NCI-H146 treated with DMSO at 0.1 percent for 48 hours (cell line): ENCODE measurements around the gene DCAF5.

ENCODE experiments used
- DNase-seq: peaks from one replicate; lab custom pipeline; 2025; ENCODE audit not compliant: unreplicated experiment; lab: John Stamatoyannopoulos, UW

The DCAF5 gene

DNA sequence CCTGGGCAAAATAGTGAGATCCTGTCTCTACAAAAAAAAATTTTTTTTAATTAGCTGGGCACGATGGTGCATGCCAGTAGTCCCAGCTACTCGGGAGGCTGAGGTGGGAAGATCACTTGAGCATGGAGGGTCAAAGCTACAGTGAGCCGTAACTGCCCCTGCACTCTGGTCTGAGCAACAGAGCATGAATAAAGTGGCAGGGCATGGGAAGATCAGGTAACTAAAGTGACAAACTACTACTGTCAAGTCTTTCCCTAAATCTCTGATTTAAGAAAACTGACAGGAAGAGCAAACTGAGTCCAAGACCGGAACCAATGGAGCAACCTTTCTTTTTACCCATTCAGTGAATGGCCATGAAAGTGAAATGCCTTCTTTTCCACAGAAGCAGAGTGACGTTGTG, 10.8 kb downstream of the DCAF5 start:
- no peak for DNase-seq

GRCh38 chr14:69141550-69141949, 11.4 kb downstream of the DCAF5 start:
- DNase-seq: no peak

DNA sequence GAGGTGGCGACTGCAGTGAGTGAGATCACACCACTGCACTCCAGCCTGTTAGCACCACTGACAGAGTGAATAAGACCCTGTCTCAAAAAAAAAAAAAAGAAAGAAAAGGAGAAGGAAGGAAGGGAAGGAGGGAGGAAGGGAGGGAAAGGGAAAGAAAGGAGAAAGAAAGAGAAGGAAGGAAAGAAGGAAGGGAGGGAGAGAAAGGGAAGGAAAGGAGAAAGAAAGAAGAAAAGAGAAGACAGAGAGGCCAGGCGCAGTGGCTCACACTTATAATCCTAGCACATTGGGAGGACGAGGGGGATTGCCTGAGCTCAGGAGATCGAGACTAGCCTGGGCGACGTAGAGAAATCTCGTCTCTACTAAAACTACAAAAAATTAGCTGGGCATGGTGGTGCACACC, 13.2 kb downstream of the DCAF5 start:
- no peak for DNase-seq

- no peak for DNase-seq
Observed at GRCh38 chr14:69137843-69138535, 14.9 kb downstream of the DCAF5 start.

DNA sequence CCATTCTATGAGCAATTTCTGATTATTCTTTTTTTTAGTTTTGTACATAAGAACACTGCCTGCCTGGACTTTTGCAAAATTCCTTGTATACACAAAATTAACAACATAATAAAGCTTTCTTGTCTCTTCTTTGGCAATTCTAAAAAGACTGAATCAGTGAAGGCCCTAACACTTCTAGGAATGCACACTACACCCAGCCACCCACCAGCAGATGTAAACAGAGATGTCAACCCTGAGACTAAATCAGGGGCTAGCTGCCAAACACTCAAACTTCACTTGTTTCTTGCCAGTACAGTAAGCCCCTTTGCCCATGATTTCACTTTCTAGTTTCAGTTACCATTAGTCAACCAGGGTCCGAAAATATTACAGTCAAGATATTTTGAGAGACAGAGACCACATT, 15.5 kb downstream of the DCAF5 start:
- DNase-seq: no peak

DNA sequence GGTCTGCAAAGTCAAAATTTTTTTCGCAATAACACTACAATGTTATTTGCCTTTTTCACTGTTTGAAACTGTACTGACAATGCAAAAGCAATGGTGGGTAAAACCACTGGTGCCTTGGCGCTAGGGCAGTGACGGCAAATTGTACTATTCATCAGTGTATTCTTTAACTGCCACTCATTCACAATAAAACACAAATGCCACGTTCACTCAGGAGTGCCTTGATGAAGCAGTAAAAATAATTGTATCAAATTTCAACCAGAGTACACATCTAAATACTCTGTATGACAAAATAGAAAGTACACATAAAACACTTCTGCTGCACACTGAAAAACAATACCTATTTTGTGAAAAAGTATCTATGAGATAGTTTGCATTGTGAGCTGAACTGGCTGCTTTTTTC, 17.8 kb downstream of the DCAF5 start:
- DNase-seq: no peak

DNA sequence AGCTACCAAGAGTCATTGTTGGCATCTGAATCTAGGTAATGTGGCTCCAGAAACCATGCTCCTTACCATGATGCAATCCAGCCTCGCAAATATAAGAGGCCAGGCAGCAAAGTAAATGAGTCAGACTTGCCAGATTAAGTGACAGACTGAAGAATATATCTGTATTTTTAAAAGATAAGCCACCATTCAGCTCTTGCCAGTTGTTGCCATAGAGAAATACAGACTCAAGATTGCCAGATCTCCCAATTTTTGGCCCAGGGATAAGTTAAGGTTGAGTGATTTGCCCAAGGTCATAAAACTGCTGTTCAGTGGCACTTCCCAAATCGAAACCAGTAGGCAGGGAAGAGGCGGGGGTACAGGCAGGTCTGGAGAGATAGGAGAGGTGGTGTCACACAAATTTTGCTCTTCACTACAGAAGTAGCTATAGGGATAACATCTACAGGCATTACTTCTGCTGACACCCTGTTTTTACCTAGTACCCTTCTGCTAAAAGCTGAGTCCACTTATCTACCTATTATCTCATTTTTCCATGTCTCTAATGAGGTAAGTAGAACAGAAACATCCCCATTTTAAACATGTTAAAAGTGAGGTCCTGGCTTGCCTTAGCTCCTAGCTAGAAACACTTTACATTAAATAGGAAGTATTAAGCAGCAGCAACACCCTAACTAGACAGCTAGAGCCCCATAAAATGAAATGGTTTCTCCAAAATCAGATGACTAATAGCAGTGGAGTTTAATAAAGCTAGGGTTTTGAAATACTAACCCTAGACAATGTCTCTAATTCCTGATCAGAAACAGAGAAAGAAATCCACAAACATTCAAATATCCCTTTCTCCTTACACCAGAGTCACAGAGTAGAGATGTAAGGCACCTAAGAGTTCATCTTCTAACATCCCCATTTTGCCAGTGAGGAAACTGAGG, 19.5 kb downstream of the DCAF5 start:
- DNase-seq: no peak

- no peak for DNase-seq
Observed at GRCh38 chr14:69132513-69133181, 20.3 kb downstream of the DCAF5 start.

DNA sequence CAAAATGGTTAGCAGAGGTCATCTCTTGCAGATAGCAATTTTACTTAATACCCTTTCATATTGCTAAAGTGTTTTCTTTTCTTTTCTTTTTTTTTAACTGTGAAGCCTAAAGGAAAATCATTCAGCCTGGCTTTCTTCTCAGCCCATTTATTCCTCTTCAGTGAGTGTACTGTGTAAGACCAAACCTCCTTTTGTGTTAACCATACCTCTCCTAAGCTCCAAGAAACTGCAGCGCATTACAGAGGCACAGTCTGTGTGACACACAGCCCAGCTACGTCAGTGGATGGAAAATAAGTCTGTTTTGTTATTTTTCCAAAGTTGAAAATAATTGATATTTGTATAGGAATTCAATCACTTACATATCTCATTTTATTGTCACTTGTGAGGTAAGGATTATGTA, 21.7 kb downstream of the DCAF5 start:
- no peak for DNase-seq

GRCh38 chr14:69129264-69129880, 23.5 kb downstream of the DCAF5 start:
- DNase-seq: peak; percentile 55

- no peak for DNase-seq
Observed at GRCh38 chr14:69118305-69118704, 34.6 kb downstream of the DCAF5 start.

DNA sequence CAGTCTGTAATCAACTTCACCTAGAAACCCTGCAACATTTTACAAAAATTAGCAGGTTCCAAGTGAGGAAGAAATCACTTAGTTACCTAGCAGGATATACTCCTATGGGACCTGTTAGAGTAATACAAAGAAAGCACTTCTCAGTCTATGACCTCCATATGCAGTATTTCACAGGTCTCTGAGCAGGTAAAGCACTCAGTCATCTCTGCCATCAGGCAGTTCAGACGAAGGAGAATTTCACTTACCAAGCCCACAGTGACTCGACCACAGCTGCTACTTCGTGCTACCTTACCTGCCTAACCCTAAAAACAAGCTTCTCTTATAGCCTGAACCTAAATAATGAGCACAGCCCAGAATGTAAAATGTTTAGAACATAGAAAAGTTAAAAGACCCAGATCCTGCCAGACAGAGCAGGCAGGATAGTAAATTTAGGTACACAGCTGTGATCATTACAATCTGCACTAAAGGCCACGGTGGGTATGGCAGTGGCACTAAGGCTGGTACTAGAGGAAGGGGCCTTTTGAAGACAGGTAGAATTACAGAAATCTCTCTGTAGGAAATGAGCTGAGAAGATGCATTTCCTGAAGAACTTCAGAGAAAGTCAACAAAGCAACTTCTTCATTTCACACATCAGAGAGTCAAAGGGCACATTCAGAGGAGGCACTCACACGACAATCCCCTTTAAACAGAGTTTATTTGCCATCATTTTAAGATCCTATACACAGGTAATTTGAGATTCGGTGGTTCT, 35.7 kb downstream of the DCAF5 start:
- DNase-seq: no peak

DNA sequence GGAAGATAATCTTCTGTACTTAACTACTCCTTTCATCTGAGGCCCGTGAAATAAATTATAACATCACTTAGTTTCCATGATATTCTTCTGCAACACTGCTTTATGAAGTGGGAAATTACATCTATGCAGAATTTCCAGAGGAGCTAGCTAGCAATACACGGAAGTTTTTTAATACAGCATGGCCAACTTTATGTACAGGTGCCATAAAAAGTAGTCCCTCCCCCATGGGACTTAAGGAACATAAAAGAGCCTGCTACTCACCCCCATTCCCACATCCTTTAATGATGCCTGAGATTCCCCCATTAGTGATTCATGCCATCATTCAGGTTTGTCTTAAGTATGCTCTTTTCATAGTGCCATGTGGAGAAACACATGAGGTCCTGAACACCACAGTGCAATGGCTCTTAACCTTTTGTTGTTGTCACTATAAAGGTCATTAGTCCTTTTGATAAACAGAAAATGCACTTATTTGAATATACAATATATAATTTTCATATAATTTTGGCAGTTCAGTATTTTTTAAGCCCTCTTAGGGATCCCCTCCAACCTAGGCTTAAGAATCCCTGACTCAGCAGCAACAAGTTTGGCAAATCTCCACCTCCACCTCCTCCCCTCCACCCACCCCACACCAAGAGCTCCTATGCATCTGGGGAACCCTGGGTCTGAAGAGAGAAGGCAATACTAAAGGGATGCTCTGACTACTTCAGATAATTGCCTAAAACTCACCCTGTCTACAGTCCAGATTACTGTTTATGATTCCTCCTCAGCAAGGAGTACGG, 37.3 kb downstream of the DCAF5 start:
- DNase-seq: no peak

DNA sequence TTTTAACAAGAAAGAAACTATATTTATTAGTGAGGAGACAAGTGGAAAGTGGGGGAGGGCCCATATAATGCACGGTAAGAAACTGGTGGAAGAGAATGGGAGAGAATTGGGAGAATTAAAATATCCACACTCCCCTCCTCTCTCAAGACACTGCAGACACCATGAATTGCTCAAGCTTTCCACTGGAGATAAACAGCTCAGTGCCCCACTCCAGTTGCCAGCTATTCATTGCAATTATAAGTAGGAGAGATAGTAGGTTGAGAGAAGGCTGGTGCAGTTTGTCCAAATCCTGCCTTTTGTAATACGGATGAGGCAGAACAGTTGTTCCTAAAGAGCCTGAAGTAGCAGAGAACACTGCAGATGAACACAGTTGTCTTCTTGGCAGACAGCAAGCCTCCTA, 38.2 kb downstream of the DCAF5 start:
- no peak for DNase-seq

- DNase-seq: no peak
Observed at GRCh38 chr14:69108358-69108757, 44.6 kb downstream of the DCAF5 start.

GRCh38 chr14:69107407-69108003, 45.4 kb downstream of the DCAF5 start:
- DNase-seq: peak; percentile 21

DNA sequence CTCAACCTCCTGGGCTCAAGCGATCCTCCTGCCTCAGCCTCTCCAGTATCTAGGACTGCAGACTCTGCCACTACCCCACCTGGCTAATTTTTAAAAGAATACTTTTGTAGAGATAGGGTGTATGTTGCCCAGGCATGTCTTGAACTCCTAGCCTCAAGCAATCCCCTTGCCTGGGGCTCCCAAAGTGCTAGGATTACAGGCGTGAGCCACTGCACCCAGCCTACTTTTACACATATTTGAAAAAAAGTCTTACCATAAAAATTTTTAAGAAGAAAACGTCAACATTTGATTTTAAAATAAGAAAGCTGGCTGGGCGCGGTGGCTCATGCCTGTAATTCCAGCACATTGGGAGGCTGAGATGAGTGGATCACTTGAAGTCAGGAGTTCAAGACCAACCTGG, 46.5 kb downstream of the DCAF5 start:
- no peak for DNase-seq

GRCh38 chr14:69105326-69105725, 47.6 kb downstream of the DCAF5 start:
- no peak for DNase-seq

GRCh38 chr14:69101331-69101826, 51.5 kb downstream of the DCAF5 start:
- DNase-seq: no peak
